ENCODE results near the gene GNMT.

GRCh38 chr6:42937548-42938427, 22.8 kb upstream of the GNMT start:
- TF ChIP-seq CTCF (IDR thresholded peaks at IDR 0.05; ENCODE audit: low read length) (no peak), EZH2 (IDR thresholded peaks at IDR 0.05; ENCODE audit: borderline replicate concordance, low read length) (no peak)
